HG03097 (cell line): ENCODE results near the gene TSPAN9.
"Not testable (repeated sequence)": the region's sequence is repeated elsewhere in the genome, so short reads cannot be mapped to it uniquely, and the experiment has no call there.

Experiments used
- ATAC-seq: cut with Tn5 transposase; IDR thresholded peaks from one replicate; pipeline ENCODE4 v1.9.1; 2021; ENCODE audit not compliant: unreplicated experiment, low FRiP score

Gene TSPAN9

DNA sequence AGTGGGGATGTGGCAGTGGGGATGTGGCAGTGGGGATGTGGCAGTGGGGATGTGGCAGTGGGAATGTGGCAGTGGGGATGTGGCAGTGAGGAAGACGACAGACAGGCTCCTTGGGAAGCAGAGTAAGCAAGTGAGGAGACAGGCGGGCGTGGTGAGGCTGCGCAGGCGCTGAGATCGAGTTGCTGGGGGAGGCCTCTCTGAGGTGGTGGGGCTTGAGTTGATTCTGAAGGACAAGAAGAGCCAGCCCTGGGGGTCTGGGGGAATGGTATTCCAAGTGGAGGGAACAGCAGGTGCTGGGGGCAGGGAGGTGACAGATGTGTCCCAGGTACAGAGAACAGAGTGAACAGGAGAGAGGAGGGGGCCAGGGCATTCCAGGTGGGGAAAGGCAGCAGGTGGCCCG lies 33.8 kb upstream of the TSPAN9 start:
- no peak for ATAC-seq

DNA sequence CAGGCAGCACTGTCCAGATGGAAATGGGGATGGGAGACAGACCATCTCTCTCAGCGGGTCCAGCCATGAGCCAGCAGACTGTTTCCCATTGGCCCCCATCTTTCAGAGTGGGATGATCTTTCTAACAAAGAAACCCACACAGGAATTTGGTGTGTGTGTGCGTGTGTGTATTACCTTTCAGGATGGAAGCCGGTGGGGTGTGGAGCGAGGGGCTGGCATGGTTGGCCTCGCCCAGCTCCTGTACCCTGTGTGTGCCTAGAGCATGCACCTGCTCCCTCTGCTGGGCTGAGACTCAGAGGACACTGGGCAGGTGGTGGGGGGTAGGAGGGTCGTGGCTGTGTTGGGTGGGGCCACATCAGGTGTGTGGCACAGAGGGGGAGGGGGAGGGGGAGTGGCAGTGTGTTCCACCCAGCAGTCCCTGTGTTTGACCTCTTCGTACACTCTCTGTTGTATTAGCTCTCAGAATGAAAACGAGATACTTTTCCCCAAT lies 33.0 kb upstream of the TSPAN9 start:
- no peak for ATAC-seq

DNA sequence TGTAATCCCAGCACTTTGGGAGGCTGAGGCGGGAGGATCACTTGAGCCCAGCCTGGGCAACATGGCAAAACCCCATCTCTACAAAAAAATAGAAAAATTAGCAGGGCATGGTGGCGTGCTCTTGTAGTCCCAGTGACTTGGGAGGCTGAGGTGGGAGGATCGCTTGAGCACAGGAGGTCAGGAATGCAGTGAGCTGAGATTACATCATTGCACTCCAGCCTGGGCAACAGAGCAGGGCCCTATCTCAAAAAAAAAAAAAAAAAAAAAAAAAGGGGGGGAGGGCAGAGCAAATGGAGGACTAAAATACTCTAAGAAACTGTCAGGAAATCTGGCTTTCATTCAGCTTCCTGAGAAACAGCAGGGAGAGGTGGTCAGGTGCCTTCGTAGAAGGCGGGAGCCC lies 31.7 kb upstream of the TSPAN9 start:
- ATAC-seq: no peak

DNA sequence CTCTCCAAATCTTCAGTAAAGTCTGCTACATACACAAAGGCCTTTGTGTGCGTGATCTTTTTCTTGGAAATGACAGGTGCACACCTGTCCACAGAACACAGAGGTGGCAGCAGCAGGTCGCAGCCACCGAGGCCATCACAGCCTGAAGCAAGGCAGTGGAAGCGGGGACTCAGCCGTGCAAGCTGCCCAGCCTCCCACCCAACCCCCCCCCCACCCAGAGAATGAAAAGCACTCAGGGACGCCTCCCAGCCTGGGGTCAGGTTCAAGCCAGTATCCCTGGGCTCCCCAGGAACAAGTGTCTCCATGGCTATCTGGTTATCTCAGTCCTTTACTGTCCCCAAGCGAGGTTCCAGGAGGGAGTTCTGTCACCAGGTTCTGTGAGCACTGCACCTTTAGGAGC lies 31.2 kb upstream of the TSPAN9 start:
- ATAC-seq: no peak

DNA sequence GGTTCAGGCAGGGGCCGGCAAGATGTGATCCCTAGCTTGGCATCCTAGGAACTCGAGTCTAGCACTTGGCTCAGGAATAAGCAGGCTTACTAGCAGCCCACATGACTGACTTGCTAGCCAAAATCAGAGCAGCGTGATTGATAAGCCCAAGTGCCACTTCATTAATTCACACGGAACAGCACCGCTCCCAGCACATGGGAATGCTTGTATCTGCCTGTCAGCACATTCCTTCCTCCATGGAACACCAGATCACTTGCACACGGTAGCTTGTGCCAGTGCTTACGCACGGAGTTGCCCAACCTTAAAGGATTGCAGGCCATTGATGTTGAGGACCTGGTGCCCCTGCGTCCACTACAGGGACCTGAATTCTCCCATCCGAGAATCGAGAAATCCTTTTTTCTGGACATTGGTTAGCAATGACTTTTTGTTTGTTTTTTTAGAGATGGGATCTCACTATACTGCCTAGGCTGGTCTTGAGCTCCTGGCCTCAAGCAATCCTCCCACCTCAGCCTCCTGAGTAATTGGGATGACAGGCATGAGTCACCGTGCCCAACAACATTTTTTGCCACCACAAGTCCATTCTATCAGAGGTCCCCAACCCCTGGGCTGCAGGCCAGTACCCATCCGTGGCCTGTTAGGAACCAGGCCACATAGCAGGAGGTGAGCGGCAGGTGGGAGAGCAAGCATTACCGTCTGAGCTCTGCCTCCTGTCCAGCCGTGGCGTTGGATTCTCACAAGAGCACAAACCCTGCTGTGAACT lies 30.6 kb upstream of the TSPAN9 start:
- ATAC-seq: no peak

DNA sequence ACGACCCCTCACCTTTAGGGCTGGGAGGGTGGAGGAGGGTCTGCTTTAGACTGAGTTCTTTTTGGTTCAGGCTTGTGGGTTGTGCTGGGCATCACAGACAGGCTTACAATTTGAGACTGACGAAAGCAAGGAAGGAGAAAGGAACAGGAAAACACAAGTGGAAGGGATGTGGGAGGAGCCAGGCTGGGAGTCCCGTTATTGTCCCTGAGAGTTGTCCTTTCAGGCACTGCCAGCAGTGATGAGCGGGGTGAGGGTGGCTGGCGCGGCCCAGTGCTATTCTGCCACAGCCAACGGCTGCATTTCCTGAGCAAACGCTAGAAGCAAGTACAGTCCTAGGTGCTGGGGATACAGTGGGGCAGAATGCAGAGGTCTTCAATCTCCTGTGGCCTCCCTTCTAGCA lies 29.2 kb upstream of the TSPAN9 start:
- ATAC-seq: no peak

DNA sequence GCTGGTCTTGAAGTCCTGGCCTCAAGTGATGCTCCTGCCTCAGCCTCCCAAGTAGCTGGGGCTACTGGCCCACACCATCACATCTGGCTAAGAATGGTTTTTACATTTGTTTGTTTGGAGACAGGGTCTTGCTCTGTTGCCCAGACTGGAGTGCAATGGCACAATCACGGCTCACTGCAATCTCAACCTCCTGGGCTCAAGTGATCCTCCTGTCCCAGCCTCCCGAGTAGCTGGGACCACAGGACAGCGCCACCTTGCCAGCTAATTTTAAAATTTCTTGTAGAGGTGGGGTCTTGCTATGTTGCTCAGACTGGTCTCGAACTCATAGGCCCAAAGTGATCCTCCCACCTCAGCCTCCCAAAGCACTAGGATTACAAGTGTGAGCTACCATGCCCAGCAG lies 28.6 kb upstream of the TSPAN9 start:
- ATAC-seq: no peak

DNA sequence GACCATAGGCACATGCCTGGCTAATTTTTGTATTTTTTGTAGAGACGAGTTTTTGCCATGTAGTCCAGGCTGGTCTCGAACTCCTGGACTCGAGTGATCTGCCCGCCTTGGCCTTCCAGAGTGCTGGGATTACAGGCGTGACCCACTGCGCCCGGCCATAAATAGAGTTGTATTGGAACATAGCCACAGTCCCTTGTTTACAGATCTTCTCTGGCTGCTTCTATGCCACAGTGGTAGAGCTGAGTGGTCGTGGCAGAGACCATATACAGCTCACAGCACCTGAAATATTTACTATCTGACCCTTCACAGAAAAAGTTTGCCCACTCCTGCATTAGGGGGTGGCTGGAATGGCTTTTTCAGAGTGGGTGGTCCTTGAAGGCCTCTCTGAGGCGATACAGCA lies 28.0 kb upstream of the TSPAN9 start:
- no peak for ATAC-seq

DNA sequence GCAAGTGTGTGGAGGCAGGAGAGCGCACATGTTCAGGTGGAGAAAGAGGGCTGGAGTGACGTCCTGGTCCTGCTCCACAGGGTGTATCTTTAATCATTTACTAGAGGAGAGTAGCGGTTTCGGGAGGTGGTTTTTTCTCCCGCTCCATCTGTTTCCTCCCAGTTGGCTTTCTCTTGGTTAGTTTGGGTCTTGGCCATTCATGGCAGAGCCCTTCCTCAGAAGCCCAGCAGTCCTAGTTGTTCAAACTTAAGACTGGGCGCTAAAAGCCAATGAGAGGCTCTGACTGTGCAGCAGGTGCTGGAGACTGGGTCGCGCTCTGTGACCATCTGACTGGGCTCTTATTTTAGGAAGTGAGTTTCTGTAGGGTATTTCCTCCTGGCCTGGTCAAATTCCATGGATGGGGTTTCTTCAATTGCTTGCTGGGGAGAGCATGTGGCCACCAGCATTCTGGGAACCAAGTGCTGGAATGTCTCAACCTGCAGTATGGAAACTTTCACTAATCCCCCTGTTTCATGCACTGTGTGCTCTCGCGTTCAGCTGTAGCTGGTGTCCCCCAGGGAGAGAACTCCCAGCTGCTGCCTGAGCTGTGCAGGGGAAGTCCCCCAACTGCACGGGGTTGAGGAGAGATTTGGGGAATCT lies 27.4 kb upstream of the TSPAN9 start:
- no peak for ATAC-seq

DNA sequence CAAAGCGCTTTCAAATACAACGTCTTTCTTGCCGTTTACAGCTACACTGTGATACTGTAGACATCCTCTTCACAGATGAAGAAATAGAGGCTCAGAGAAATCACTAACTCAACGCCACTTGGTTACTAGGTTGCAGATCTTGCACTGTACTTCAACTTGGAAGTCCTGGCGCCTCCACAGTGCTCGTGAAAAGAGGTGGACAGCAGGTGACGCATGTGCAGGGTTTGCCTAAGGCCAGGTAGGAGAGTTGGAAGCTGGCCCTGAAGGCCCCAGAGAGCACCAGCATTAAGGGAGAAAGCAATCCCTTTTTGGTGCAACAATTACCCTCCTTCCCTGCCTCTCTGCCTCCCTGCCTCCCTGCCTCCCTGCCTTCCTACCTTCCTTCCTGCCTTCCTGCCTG lies 22.8 kb upstream of the TSPAN9 start:
- ATAC-seq: no peak

DNA sequence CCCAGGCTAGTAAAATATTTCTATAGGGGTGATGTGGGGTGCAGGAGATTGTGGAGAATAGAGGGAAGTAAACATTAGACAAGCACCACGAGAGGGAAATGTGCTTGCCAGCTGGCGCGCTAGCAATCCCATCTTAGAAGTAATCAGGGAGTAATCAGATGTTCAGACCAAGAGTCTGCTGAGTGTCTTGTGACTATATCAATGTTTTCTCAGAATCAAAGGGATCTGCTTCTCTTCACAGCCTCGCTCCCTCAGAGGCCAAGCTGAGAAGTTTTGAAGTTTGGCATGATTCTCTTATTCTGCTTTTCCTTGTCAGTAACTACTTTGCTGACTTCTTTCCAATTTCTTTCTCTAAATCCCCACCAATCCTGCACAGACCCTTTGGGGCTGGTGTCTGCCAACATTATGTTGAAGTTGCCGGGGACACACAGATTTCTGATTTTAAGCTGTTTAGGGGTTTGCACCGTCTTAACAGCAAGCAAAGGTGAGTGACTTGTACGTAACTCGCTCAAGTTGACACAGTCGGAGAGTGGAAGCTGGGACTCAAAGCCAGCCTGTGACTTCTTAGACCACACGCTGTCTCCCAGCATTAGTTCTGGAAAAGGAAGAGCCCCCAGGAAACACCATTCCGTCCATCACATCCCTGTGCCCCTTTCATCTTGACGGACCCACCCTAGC lies 22.0 kb upstream of the TSPAN9 start:
- no peak for ATAC-seq

DNA sequence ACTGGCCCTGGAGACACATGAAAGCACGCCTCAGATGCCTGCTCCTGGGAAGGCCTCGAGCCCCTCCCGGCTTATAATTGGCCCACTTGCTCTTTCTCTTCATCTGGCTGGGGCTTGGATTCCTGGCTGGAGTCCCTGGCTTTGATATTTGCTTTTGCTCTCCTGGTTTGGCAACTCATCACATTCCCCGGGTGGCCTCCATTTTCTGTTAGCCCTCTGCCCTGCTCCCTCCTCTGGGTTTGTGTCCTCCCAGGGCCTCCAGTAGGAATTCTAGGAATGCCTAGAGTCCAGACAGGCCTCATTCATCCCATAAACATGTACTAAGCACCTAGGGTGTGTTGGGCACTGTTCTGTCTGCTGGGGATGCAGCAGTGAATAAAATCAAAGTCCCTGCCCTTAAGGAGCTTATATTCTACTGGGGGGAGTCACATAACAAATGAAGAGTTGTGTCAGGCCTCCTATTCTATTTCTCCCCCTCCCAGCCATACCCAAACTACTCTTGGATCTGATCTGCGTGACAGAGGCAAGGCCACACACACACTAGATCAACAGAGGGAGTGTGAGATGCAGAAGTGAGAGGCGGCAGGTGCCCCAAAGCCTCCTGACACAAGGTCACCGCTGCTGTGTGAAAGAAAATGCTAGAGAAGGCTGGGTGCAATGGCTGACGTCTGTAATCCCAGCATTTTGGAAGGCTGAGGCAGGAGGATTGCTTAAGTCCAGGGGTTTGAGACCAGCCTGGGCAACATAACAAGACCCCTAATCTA lies 21.3 kb upstream of the TSPAN9 start:
- no peak for ATAC-seq

DNA sequence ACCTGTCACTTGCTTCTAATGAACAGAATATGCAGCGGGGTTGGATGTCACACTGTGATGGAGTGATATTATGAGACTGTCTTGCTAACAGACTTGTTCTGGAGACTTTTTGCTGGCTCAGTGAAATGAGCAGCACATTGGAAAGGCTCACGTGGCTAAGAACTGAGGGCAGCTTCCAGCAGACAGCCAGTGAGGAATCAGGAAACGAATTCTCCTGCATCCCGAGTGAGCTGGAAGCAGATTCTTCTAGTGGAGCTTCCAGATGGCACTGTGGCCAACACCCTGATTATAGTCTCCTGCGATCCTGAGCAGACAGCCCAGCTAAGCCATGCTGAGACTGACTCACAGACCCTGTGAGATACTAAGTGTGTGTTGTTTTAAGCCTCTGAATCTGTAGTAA lies 16.1 kb upstream of the TSPAN9 start:
- no peak for ATAC-seq

DNA sequence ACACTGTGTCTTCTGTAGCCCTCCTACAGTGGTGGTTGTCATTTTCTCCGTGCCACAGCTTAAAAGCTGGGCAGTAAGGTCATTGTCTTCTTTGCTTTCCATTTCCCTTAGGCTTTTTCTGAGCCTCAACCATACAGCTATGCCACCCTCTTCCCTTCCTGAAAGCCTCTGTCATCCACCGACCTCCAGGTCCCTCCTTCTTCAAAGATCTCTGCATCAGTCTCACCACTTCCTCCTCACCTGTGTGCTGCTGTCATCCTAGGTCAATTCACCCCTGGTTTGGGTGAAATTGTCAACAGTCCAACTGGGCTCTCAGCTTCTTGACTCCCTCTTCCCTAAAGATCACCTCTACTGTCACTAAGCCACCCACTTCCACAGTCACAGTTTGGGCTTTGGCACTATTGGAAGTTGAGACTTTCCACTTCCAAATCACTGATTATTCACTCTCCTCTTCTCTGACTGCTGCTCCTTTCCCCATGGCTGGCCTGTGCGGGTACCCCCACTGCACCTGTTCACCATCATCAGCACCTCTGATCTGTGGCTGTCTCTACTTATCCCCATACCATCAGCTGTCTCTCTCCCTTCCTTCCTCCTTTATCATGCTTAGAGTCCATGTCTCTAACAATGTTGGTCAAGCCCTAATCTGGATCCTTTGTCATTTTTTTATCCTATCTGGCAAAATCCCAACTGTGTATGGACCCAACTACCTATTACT lies 15.5 kb upstream of the TSPAN9 start:
- no peak for ATAC-seq

DNA sequence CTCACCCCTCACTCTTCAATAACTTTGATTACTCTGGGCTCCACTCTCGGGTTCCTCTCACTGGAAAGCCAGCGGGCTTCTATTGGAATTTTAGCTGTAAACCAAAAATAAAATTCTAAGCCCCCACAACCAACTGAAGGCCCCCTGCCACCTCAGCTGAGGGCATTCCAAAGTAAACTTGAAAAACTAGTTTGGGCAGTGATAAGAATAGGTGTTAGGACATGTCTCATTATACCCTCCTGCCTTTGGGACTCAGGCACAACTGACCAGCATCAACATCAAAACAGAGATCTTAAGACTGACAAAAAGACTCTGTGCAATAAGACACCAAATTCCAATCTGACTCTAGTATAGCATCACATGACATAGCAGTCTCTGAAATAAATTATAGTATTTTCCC lies 11.9 kb upstream of the TSPAN9 start:
- no peak for ATAC-seq

DNA sequence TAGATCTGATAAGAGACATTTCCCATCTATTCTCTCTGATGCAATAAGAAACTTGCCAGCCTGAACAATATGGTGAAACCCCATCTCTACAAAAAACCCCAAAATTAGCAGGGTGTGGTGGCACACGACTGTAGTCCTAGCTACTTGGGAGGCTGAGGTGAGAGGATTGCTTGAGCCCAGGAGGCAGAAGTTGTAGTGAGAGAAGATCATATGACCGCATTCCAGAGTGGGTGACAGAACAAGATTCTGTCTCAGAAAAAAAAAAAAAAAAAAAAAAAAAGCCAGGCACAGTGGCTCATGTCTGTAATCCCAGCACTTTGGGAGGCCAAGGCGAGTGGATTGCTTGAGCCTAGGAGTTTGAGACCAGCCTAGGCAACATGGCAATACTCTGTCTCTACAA lies 11.3 kb upstream of the TSPAN9 start:
- not testable (repeated sequence) for ATAC-seq

DNA sequence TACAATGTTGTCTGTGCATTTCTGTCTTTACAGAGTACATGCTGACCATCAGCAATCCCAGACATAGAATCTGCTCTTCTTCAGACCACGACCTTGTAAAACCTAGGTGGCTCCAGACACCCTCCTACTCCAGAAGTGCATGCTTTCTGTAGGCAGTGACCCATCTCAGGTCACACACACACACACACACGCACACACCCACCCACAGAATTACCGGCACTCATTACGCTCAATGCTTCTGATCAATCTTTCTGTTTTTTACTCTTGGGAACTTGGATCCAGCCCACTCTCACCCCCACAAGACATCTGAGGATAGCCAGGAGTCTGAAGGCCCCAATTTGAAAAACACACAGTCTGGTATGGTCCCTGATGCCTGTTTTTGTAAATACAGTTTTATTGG lies 7.5 kb upstream of the TSPAN9 start:
- ATAC-seq: no peak

DNA sequence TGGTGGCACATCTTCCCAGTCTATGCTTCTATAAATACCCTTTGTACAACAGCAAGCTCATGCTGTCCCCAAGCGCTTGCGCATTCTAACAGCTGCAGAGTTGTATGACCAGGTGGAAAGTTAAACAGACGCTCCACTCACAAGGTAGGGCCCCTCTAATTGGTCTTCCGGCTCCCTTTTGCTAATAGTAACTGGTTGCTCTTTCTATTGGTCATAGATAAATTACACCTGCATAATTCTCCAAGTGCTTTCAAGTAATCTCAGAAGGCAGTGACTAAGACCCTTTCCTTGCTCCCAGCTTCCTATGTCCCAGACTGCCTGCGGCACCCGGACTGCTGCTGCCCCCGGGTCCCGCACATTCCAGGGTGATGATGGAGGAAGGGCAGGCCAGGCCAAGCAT lies 6.1 kb upstream of the TSPAN9 start:
- no peak for ATAC-seq

DNA sequence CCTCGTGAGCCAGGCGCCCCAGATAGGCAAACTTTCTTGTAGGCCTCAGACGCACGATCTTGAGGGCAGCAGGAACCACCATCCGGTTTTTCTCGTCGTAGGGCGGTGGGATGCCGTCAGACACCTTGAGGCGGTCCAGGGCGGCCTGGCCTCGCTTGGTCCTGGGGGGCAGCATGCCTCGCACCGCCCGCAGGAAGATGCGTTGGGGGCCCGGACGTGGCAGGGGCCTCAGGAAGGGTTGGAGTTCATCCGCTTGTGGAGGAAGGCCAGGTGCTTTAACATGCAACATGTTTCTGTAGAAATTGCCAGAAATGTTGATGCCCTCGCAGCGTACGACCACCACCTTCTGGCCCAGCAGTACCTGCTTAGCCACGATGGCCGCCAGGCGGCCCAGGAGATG lies 5.5 kb upstream of the TSPAN9 start:
- ATAC-seq: no peak

DNA sequence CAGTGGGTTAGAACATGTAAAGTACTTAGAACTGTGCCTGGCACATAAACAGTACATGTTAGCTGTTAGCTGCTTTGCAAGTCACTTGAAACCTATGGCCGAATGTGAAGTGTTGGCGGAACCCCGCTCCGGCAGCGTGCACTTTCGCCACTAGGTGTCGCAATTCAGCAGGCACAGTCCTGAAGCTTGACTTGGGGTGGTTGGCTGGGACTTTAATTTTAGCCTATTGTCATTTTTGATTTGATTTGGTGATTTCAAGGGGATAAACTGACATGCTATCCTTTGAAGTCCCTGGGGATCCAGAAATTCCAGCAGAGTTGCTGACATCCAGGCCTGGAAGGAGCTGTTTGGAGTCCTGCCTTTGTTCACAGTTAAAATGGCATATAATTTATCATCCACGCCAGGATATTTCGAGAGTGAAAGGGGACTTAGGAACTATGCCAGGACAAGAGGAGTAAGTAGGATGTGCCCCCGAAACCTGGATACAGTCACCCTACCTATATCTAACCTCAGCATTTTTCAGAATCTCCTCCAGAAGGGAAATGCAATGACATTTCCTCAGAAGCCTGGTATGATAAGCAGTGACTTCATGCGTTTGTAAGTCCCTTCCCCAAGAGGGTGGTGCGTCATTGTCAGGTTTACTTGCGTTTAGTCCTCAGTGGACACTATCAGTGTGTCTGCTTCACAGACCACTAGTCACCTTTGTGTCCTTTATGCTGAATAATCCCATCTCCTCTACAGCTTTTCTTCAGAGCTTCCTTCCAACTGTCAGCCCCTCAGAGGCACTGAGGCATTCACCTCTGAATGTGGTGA lies 3.5 kb upstream of the TSPAN9 start:
- ATAC-seq: peak; percentile 43
